ENCODE results near the gene CROCC2. TPM values are rescaled to one million over a fixed set of nuclear protein-coding genes. Genes with fewer than 3 reads are reported as not detected.
A peak's percentile ranks its signal among the peaks of the same experiment; 100 is the strongest.

The CROCC2 gene
- total RNA-seq, 1 donor from 2014 or later: 3.4 TPM

DNA sequence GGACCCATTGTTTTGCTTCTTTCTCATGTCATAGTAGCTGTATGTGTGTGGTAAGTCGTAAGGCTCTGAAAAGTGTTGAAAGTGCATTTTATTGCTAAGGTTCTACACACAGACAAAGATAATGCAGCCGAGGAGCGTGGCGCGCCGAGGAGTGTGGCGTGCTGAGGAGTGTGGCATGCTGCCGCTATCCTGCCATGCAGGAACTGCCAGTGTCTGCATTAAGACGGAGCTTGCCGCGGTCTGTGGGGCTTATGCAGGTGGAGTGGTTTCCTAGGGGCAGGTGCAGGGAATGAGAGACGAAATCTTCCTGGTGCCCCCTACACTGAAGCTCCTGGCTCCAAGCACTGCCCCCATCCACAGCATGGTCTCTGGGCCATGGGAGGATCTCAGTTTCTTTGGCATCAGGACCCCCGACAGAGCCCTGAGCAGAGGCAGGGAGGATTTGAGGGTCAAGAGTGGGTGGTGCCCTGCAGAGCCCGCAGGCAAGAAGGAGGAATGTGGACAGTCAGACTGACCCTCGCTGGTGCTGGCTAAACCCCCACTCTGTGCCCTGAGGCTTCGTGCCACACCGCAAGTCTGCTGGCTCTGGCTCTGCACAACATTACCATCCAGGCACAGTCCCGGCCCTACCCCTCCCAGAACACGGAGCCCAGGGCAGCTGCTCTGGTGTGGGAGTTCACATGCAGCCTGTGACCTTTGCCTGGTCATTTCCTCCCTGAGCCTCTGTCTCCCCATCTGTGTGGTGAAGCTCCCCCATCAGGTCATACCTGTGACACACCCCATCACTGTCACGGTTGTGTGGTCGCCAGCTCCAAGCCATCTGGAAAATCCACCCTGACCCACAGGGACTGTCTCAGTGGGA lies 95.5 kb downstream of the CROCC2 start:
- H3K4me1 ChIP-seq: peaks cover 48% of the 10 kb centered on the region
- intact Hi-C loops (cut with DNase I): no loop called here
- H3K4me3 ChIP-seq: no peak overlapping the region
- no peak for TF ChIP-seq CTCF (IDR thresholded peaks at IDR 0.05)
- H3K36me3 ChIP-seq: peaks cover 10% of the 10 kb centered on the region
- H3K9me3 ChIP-seq: peaks cover 20% of the 10 kb centered on the region
- DNase-seq (no peak), ATAC-seq (no peak)
- peaks cover 4% of the 10 kb centered on the region for H3K27me3 ChIP-seq (ENCODE audit: low read depth)
- H3K27ac ChIP-seq: peak overlapping the region; percentile 81

GRCh38 chr2:241002275-241003046 lies 96.3 kb downstream of the CROCC2 start:
- peaks cover 10% of the 10 kb centered on the region for H3K36me3 ChIP-seq
- H3K4me1 ChIP-seq: peaks cover 40% of the 10 kb centered on the region
- H3K27me3 ChIP-seq (ENCODE audit: low read depth): peaks cover 4% of the 10 kb centered on the region
- DNase-seq (no peak), ATAC-seq (no peak)
- no peak overlapping the region for H3K27ac ChIP-seq
- no peak for TF ChIP-seq CTCF (IDR thresholded peaks at IDR 0.05)
- H3K4me3 ChIP-seq: no peak overlapping the region
- intact Hi-C loops (cut with DNase I): no loop called here
- peaks cover 20% of the 10 kb centered on the region for H3K9me3 ChIP-seq

DNA sequence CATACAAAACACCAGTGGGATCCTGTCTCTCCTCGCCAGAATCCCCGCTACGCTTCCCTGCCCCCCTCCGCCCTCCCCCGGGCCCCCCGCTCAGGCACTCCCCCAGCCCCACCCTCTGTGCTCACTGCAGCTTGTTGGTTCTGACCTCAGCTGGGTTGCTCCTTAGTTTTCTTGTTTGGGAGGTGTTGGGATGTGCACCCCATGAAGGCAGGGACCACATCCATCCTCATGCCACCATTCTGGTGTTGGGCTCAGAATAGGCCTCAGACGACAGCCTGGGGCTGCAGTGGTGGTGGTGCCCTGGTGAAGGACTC lies 96.9 kb downstream of the CROCC2 start:
- Histone ChIP-seq H3K9me3 (peaks cover 20% of the 10 kb centered on the region), H3K27ac (no peak overlapping the region), H3K27me3 (ENCODE audit: low read depth) (peaks cover 4% of the 10 kb centered on the region), H3K36me3 (peaks cover 10% of the 10 kb centered on the region), H3K4me1 (peaks cover 35% of the 10 kb centered on the region), H3K4me3 (no peak overlapping the region)
- intact Hi-C loops (cut with DNase I): no loop called here
- TF ChIP-seq CTCF (IDR thresholded peaks at IDR 0.05): no peak
- DNase-seq (no peak), ATAC-seq (no peak)

- Histone ChIP-seq H3K27me3 (ENCODE audit: low read depth) (peaks cover 4% of the 10 kb centered on the region), H3K4me1 (peaks cover 34% of the 10 kb centered on the region), H3K4me3 (no peak overlapping the region), H3K36me3 (peaks cover 10% of the 10 kb centered on the region), H3K9me3 (peaks cover 20% of the 10 kb centered on the region), H3K27ac (no peak overlapping the region)
- no peak for ATAC-seq
- no peak for TF ChIP-seq CTCF (IDR thresholded peaks at IDR 0.05)
- intact Hi-C loops (cut with DNase I): no loop called here
- no peak for DNase-seq
These were observed 97.2 kb downstream of the CROCC2 start for GRCh38 chr2:241003369-241003768.

GRCh38 chr2:241003830-241004564 lies 97.9 kb downstream of the CROCC2 start:
- no peak overlapping the region for H3K4me3 ChIP-seq
- peaks cover 10% of the 10 kb centered on the region for H3K36me3 ChIP-seq
- no peak overlapping the region for H3K27ac ChIP-seq
- intact Hi-C loops (cut with DNase I): no loop called here
- TF ChIP-seq CTCF (IDR thresholded peaks at IDR 0.05): no peak
- DNase-seq (no peak), ATAC-seq (no peak)
- peaks cover 4% of the 10 kb centered on the region for H3K27me3 ChIP-seq (ENCODE audit: low read depth)
- H3K4me1 ChIP-seq: peaks cover 40% of the 10 kb centered on the region
- peaks cover 20% of the 10 kb centered on the region for H3K9me3 ChIP-seq

All from lower lobe of right lung (tissue), 2 donors.